ENCODE results near the gene TUBA4B.

- TF ChIP-seq, protein P1, sequence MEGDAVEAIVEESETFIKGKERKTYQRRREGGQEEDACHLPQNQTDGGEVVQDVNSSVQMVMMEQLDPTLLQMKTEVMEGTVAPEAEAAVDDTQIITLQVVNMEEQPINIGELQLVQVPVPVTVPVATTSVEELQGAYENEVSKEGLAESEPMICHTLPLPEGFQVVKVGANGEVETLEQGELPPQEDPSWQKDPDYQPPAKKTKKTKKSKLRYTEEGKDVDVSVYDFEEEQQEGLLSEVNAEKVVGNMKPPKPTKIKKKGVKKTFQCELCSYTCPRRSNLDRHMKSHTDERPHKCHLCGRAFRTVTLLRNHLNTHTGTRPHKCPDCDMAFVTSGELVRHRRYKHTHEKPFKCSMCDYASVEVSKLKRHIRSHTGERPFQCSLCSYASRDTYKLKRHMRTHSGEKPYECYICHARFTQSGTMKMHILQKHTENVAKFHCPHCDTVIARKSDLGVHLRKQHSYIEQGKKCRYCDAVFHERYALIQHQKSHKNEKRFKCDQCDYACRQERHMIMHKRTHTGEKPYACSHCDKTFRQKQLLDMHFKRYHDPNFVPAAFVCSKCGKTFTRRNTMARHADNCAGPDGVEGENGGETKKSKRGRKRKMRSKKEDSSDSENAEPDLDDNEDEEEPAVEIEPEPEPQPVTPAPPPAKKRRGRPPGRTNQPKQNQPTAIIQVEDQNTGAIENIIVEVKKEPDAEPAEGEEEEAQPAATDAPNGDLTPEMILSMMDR (IDR thresholded peaks at IDR 0.05 in 4 of 5, conservative IDR thresholded peaks at IDR 0.05 in 1 of 5) = no peak
- TF ChIP-seq POLR2A (IDR thresholded peaks at IDR 0.05) = no peak
Measured at GRCh38 chr2:219291394-219291793, 38.4 kb downstream of the TUBA4B start.
